H1 (cell line): ENCODE results near the gene NEU2. TPM values are rescaled to one million over a fixed set of nuclear protein-coding genes. Genes with fewer than 3 reads are reported as not detected.

Experiments used
- RAD21 ChIP-seq, 2 experiments: IDR thresholded peaks in 1 of 2; conservative IDR thresholded peaks in 1 of 2; 2 replicates each; pipeline ENCODE4 v1.6.1; 2011; ENCODE audit warnings: low read depth in 2 of 2, low read length in 2 of 2, improper control_type of control experiment in 1 of 2, inconsistent platforms in 1 of 2, mild to moderate bottlenecking in 1 of 2, moderate library complexity in 1 of 2
- polyA plus RNA-seq, 7 experiments: library from polyadenylated mRNA; depleted of rRNA in 3 of 7; stranded (reverse) in 5 of 7; unstranded in 2 of 7; fragments of >200 nt in 5 of 7; fragments of 200-250 nt in 2 of 7; gene quantifications; 1 replicate in 5 of 7; 2 replicates in 1 of 7; 4 replicates in 1 of 7; pipeline versions ENCODE4 v1.2.1 to v1.2.3, GENCODE V29; 2011 to 2013; ENCODE audit warnings: missing spikeins in 2 of 7, mixed read lengths in 2 of 7
- total RNA-seq: library from RNA; stranded (reverse); fragmentation: NEBNext Ultra II Directional; extraction: Animal tissue kit (Norgen Biotek cat#: 25700); gene quantifications from 2 replicates; pipeline ENCODE4 v1.2.1, GENCODE V29; 2021

NEU2 gene
- total and polyA plus RNA-seq, 2 of the 8 experiments (the other 6 are each of a cell fraction or from before 2014, with no cell fraction given): 0.12 TPM; not detected in 1

DNA sequence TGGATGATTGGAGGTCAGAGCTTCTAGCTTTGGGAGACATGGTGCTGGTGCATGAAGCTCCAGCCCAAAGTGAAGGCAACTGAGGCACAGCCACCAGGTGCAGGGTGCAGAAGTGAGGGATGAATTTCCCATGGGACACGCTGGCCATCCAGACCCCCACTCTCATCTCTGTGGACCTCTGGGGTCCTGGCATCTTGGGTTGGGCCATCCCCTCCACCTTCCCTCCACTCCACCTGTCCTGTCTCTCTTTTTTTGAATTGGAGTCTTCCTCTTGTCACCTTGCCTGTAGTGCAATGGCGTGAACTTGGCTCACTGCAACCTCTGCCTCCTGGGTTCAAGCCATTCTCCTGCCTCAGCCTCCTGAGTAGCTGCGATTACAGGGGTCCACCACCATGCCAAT lies 22.8 kb upstream of the NEU2 start (continued):
- TF ChIP-seq RAD21 (IDR thresholded peaks at IDR 0.05 in 1 of 2, conservative IDR thresholded peaks at IDR 0.05 in 1 of 2; ENCODE audit: low read depth in 2 of 2, low read length in 2 of 2): no peak
